ENCODE data around the gene ADNP2.

The ADNP2 gene

DNA sequence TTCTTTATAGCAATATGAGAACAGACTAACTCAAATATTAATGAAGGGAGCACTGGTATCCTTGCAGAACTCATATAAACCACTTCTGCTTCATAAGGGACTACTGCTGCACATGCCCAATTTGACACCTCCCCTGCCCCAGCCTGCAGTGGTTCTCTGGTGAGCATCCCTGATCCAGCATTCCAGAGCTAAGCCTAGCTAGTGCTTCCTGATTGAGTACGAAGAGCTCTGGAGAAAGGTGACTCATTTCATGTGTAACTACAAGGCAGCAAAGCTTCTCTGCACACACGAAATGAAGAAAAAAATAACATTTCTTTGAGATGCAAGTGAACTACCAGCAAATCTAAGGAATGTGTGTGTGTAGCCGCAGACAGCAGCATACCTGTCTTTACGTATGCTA is 22.8 kb upstream of the ADNP2 start:
- H3K27me3 ChIP-seq (ENCODE audit: control insufficient read depth, insufficient read depth, low read length): no peaks in the 10 kb centered on the region
- H3K4me3 ChIP-seq (ENCODE audit: low read depth, low read length): no peak overlapping the region
- H3K9ac ChIP-seq (ENCODE audit: low read depth, low read length): no peak overlapping the region
- H3K9me3 ChIP-seq (ENCODE audit: control insufficient read depth, insufficient read depth, low read length): peaks cover 3% of the 10 kb centered on the region
- H3K36me3 ChIP-seq (ENCODE audit: control insufficient read depth, insufficient read depth, low read length): no peaks in the 10 kb centered on the region
- H3K4me1 ChIP-seq (ENCODE audit: control insufficient read depth, insufficient read depth, low read length): no peaks in the 10 kb centered on the region

DNA sequence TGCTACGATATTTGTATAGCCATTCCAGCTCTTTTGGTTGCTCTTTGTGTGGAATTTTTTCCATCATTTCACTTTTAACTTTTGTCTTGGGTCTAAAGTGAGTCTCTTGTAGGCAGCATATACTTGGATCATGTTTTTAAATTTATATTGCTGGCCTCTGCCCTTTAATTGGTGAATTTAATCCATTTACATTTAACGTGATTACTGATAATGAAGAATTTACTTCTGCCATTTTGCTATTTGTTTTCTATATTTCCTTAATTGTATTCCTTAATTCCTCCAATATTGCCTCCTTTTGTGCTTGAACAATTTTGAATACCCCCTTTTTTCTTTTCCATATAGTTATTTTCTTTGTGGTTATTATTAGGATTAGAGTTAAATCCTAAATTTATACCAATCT is 21.0 kb upstream of the ADNP2 start:
- Histone ChIP-seq H3K36me3 (ENCODE audit: control insufficient read depth, insufficient read depth, low read length) (no peaks in the 10 kb centered on the region), H3K9me3 (ENCODE audit: control insufficient read depth, insufficient read depth, low read length) (peaks cover 3% of the 10 kb centered on the region), H3K4me1 (ENCODE audit: control insufficient read depth, insufficient read depth, low read length) (no peaks in the 10 kb centered on the region), H3K27me3 (ENCODE audit: control insufficient read depth, insufficient read depth, low read length) (no peaks in the 10 kb centered on the region), H3K9ac (ENCODE audit: low read depth, low read length) (no peak overlapping the region), H3K4me3 (ENCODE audit: low read depth, low read length) (no peak overlapping the region)

DNA sequence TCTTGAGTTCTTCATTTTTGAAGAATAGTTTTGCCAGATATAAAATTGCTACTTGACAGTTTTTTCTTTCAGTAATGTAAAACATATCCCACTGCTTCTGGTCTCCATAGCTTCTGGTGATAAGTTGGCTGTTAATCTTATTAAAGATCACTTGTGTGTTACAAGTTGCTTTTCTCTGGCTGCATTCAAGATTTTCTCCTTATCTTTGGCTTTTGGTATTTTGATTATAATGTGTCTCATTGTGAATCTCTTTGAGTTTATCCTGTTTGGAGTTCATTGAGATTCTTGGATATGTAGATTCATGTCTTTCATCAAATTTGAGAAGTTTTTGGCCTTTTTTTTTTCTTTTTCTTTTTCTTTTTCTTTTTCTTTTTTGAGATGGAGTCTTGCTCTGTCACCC is 20.2 kb upstream of the ADNP2 start:
- H3K9ac ChIP-seq (ENCODE audit: low read depth, low read length): no peak overlapping the region
- no peaks in the 10 kb centered on the region for H3K27me3 ChIP-seq (ENCODE audit: control insufficient read depth, insufficient read depth, low read length)
- no peak overlapping the region for H3K4me3 ChIP-seq (ENCODE audit: low read depth, low read length)
- H3K4me1 ChIP-seq (ENCODE audit: control insufficient read depth, insufficient read depth, low read length): no peaks in the 10 kb centered on the region
- H3K36me3 ChIP-seq (ENCODE audit: control insufficient read depth, insufficient read depth, low read length): no peaks in the 10 kb centered on the region
- peaks cover 3% of the 10 kb centered on the region for H3K9me3 ChIP-seq (ENCODE audit: control insufficient read depth, insufficient read depth, low read length)

DNA sequence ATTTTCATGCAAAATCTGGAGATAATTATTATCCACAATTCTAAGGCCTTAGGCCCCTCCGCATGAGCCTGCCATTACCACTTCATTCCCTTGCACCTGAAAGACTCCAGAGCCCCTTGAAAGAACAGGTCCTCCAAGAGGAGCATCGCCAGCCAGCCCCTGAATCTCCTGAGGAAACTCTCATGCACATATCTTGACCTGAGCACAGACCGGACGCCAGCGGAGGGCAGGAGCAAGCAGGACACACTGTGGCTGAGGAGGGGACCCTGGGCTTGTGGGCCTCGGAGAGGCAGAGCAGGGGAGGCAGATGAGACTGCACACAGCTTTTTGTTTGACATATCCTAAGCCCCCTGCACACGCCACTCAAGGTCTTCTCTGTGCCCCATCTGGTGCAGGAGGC is 13.6 kb upstream of the ADNP2 start:
- Histone ChIP-seq H3K4me3 (ENCODE audit: low read depth, low read length) (no peak overlapping the region), H3K27me3 (ENCODE audit: control insufficient read depth, insufficient read depth, low read length) (no peaks in the 10 kb centered on the region), H3K36me3 (ENCODE audit: control insufficient read depth, insufficient read depth, low read length) (no peaks in the 10 kb centered on the region), H3K9ac (ENCODE audit: low read depth, low read length) (no peak overlapping the region), H3K4me1 (ENCODE audit: control insufficient read depth, insufficient read depth, low read length) (no peaks in the 10 kb centered on the region), H3K9me3 (ENCODE audit: control insufficient read depth, insufficient read depth, low read length) (no peaks in the 10 kb centered on the region)

DNA sequence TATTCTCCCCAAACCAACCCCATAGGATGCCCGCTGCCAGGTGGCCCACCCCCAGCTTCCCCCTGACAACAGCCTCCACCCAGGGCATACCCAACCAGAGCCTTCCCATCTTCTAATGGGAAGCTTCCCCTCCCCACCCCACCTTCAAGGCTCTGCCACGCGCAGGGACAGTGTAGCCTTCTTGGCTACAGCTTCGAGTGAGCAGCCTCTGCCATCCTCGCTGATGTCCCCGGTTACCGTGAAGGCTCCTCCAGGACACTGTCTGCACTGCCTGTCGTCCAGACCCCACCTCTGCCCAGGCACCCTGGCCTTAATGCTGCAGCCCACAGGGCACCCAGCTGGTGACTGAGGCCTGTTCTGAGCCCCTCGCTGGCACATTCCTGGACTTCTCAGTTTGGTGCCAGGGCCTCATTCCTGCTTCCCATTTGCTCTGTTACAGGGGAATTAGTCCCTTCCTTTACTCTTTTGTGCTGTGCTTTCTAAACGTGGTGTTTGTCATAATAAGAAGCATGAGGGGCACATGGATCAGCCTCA is 13.0 kb upstream of the ADNP2 start:
- Histone ChIP-seq H3K36me3 (ENCODE audit: control insufficient read depth, insufficient read depth, low read length) (no peaks in the 10 kb centered on the region), H3K4me3 (ENCODE audit: low read depth, low read length) (no peak overlapping the region), H3K27me3 (ENCODE audit: control insufficient read depth, insufficient read depth, low read length) (no peaks in the 10 kb centered on the region), H3K4me1 (ENCODE audit: control insufficient read depth, insufficient read depth, low read length) (no peaks in the 10 kb centered on the region), H3K9ac (ENCODE audit: low read depth, low read length) (no peak overlapping the region), H3K9me3 (ENCODE audit: control insufficient read depth, insufficient read depth, low read length) (no peaks in the 10 kb centered on the region)

DNA sequence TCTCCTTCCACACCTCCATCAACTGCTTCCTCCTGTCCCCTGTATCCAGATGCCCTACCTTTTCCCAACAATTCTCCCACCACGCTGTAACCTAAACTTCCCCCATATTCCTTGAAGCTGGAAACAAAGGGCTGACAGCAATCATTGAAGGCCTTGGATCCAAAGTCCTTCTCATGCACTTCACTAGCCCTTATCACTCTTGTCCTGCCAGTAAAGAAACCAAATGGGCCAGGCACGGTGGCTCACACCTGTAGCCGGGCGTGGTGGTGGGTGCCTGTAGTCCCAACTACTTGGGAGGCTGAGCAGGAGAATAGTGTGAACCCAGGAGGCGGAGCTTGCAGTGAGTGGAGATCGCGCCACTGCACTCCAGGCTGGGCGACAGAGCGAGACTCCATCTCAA is 11.9 kb upstream of the ADNP2 start:
- Histone ChIP-seq H3K9me3 (ENCODE audit: control insufficient read depth, insufficient read depth, low read length) (no peaks in the 10 kb centered on the region), H3K4me1 (ENCODE audit: control insufficient read depth, insufficient read depth, low read length) (no peaks in the 10 kb centered on the region), H3K27me3 (ENCODE audit: control insufficient read depth, insufficient read depth, low read length) (no peaks in the 10 kb centered on the region), H3K36me3 (ENCODE audit: control insufficient read depth, insufficient read depth, low read length) (no peaks in the 10 kb centered on the region), H3K4me3 (ENCODE audit: low read depth, low read length) (no peak overlapping the region), H3K9ac (ENCODE audit: low read depth, low read length) (no peak overlapping the region)

DNA sequence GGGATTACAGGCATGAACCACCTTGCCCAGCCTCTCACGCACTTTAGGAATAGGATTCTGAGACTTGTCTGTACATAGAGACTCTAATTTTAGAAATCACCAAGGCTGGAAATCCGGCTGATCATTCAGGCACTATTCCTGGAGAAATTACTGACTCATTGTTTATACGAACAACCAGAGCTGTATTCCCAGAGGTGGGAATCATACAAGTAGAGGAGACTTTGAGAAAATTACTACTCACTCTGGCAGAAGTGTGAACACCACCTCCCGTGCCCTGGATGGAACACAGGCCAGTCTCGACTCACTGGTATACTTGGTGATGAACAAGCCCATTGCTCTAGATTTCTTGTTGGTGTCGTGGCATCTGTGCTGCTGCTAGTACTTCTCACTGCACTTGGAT is 5.8 kb upstream of the ADNP2 start:
- Histone ChIP-seq H3K4me3 (ENCODE audit: low read depth, low read length) (no peak overlapping the region), H3K27me3 (ENCODE audit: control insufficient read depth, insufficient read depth, low read length) (no peaks in the 10 kb centered on the region), H3K4me1 (ENCODE audit: control insufficient read depth, insufficient read depth, low read length) (peaks cover 23% of the 10 kb centered on the region), H3K9ac (ENCODE audit: low read depth, low read length) (no peak overlapping the region), H3K36me3 (ENCODE audit: control insufficient read depth, insufficient read depth, low read length) (no peaks in the 10 kb centered on the region), H3K9me3 (ENCODE audit: control insufficient read depth, insufficient read depth, low read length) (no peaks in the 10 kb centered on the region)

DNA sequence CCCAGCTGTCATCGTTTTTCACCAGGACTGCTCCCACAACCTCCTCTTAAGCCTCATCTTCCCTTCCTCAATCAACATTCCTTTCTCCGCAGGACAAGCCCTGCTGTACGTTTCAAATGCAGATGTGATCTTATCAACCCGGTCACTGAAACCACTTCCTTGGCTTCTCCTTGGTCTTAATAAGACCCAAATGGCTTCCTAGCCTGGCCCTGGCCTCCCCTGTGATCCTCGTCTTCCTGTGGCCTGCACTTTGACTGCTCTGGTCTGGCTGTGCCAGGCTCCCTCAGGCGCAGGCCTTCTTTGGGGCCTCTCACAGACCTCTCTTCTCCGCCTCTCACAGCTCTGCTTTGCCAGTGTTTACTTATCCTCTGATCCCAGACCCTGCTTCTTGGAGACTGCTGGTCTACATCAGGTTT is 4.7 kb upstream of the ADNP2 start:
- Histone ChIP-seq H3K4me1 (ENCODE audit: control insufficient read depth, insufficient read depth, low read length) (peaks cover 23% of the 10 kb centered on the region), H3K9me3 (ENCODE audit: control insufficient read depth, insufficient read depth, low read length) (no peaks in the 10 kb centered on the region), H3K36me3 (ENCODE audit: control insufficient read depth, insufficient read depth, low read length) (no peaks in the 10 kb centered on the region), H3K4me3 (ENCODE audit: low read depth, low read length) (no peak overlapping the region), H3K27me3 (ENCODE audit: control insufficient read depth, insufficient read depth, low read length) (no peaks in the 10 kb centered on the region), H3K9ac (ENCODE audit: low read depth, low read length) (no peak overlapping the region)

DNA sequence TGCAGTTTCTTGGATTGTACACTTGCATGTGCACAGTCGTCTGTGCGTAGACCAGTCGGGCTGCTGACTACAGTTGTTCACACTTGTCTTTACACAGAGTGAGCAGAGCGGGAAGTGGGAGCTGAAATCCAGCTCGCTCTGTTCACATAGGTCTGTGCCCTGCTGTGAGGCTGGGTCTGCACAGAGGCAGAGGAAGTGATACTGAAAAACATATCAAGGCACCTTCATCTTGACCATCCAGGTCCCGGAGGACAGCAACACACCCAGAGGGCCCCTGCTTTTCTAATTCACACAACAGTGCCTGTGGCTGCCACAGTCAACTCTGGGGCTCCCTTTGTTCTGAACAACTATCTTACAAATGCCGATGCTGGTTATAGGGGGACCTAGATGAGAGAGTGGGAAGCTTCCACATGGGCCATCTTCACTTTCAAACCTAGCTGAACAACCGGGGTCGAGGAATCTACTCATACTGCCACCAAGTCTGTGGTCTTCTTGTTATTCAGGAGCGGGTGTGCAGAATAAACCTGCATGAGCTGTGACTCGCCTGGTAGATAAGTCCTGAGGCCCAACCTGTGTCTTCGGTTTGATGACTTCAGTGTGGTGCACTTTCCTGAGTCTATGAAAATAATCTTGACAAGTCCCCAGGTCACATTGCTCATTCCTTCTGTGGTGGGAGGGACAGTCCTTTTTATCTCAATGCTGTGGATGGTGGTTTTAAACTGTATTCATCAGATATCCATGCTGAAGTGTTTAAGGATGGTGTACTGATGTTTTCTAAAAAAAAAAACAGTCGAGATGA is 3.5 kb upstream of the ADNP2 start:
- no peaks in the 10 kb centered on the region for H3K9me3 ChIP-seq (ENCODE audit: control insufficient read depth, insufficient read depth, low read length)
- H3K4me3 ChIP-seq (ENCODE audit: low read depth, low read length): no peak overlapping the region
- peaks cover 26% of the 10 kb centered on the region for H3K4me1 ChIP-seq (ENCODE audit: control insufficient read depth, insufficient read depth, low read length)
- no peaks in the 10 kb centered on the region for H3K36me3 ChIP-seq (ENCODE audit: control insufficient read depth, insufficient read depth, low read length)
- no peak overlapping the region for H3K9ac ChIP-seq (ENCODE audit: low read depth, low read length)
- H3K27me3 ChIP-seq (ENCODE audit: control insufficient read depth, insufficient read depth, low read length): no peaks in the 10 kb centered on the region

DNA sequence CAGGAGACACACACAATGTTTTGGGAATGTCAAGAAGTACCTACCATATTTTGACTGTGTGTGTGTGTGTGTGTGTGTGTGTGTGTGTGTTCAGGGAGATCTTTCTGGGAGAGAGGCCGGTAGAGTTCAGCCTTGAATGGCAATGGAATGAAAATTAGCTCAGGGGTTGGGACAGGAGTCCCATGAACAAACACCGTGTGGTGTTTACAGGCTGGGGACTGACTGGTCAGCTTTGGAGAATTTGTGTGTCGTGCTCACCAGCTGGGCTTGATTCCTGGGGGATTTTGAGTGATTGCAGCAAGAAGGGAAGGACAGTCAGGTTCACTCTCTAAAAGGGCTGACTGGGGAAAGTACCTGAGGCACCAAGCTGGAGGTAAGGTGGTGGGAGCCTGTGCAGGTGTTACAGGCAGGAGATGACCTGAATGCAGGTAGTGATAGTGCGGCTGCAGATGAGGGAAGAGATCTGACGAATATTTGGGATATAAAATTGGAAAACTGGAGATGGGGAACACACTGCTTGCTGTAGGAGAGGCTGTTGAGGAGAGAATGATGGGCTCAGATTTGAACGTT is 2.5 kb upstream of the ADNP2 start:
- no peaks in the 10 kb centered on the region for H3K36me3 ChIP-seq (ENCODE audit: control insufficient read depth, insufficient read depth, low read length)
- H3K4me1 ChIP-seq (ENCODE audit: control insufficient read depth, insufficient read depth, low read length): peaks cover 27% of the 10 kb centered on the region
- no peaks in the 10 kb centered on the region for H3K27me3 ChIP-seq (ENCODE audit: control insufficient read depth, insufficient read depth, low read length)
- no peaks in the 10 kb centered on the region for H3K9me3 ChIP-seq (ENCODE audit: control insufficient read depth, insufficient read depth, low read length)
- H3K9ac ChIP-seq (ENCODE audit: low read depth, low read length): no peak overlapping the region
- H3K4me3 ChIP-seq (ENCODE audit: low read depth, low read length): no peak overlapping the region

DNA sequence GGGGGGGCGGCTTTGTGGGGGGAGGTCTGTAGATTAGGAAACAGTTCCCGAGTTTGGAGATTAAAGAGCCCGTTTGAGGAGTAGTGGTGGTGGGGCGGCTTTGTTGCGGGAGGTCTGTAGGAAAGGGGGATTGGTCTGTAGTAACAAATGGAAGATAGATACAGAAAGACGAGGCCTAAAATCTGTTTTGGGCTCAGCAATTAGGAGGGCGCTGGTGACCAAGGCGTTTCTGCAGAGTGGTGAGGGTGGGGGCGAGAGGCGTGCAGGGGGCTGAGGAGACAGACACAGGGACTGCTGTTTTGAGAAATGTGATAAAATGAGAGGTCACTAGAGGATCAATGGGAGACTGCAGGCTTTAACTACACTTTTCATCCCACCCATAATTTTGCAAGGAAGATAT is 1.6 kb upstream of the ADNP2 start:
- H3K4me1 ChIP-seq (ENCODE audit: control insufficient read depth, insufficient read depth, low read length): peaks cover 30% of the 10 kb centered on the region
- H3K4me3 ChIP-seq (ENCODE audit: low read depth, low read length): no peak overlapping the region
- H3K36me3 ChIP-seq (ENCODE audit: control insufficient read depth, insufficient read depth, low read length): no peaks in the 10 kb centered on the region
- H3K27me3 ChIP-seq (ENCODE audit: control insufficient read depth, insufficient read depth, low read length): no peaks in the 10 kb centered on the region
- H3K9me3 ChIP-seq (ENCODE audit: control insufficient read depth, insufficient read depth, low read length): no peaks in the 10 kb centered on the region
- no peak overlapping the region for H3K9ac ChIP-seq (ENCODE audit: low read depth, low read length)

DNA sequence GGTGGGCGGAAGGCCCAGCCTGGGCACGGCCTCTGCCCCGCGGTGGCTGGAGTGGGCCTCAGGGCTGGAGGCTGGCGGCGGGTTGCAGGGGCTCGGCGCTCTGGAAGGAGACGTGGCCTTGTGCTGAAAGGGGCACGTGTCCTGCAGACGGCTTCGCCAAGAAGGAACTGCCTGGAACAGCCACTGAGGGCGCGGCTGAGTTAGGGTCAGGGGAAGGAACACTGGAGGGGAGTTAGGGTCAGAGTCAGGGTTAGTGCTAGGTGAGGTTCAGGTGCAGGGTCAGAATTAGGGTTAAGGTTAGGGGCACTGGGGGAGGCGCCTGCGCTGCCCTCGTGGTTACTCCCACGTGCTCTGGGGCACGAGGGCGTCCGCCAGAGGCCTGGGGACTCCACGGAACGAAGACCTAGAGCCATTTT is 933 bp upstream of the ADNP2 start:
- Histone ChIP-seq H3K36me3 (ENCODE audit: control insufficient read depth, insufficient read depth, low read length) (no peaks in the 10 kb centered on the region), H3K27me3 (ENCODE audit: control insufficient read depth, insufficient read depth, low read length) (no peaks in the 10 kb centered on the region), H3K4me3 (ENCODE audit: low read depth, low read length) (no peak overlapping the region), H3K4me1 (ENCODE audit: control insufficient read depth, insufficient read depth, low read length) (peaks cover 30% of the 10 kb centered on the region), H3K9ac (ENCODE audit: low read depth, low read length) (no peak overlapping the region), H3K9me3 (ENCODE audit: control insufficient read depth, insufficient read depth, low read length) (no peaks in the 10 kb centered on the region)
